K562 (cell line): ENCODE measurements around the gene SLC25A33. TPM values are rescaled to one million over a fixed set of nuclear protein-coding genes. Genes with fewer than 3 reads are reported as not detected.

Experiments used
- ATAC-seq: fragments of 200-7000 bp; cut with Tn5 transposase; 3 replicates; pipeline ENCODE4 v1.9.1; 2020; ENCODE audit warnings: moderate library complexity
- BruUV-seq: library from RNA; stranded (reverse); fragments of 400-500 nt; replicated peaks from 2 replicates; lab custom pipeline; 2021; lab: Mats Ljungman, UMichigan
- CTCF ChIA-PET: fragments of 300-600 bp; formaldehyde crosslinking; extraction: SDS; loops from one replicate; lab custom pipeline; 2021; ENCODE audit warnings: low intra/inter-chr PET ratio; lab: Yijun Ruan, JAX
- POLR2A ChIA-PET: fragments of 300-600, 350-650 bp; sonication (Branson Sonifier 250); formaldehyde crosslinking; extraction: SDS; loops from one replicate; lab custom pipeline; 2021; ENCODE audit warnings: antibody characterized with exemption, inconsistent platforms; lab: Yijun Ruan, JAX
- DNase-seq, 4 experiments: peaks; one replicate each; pipeline versions ENCODE4 v3.0.0 to v3.0.0-alpha.2; 2011 to 2018; ENCODE audit warnings: low spot score in 3 of 4, mixed read lengths in 3 of 4; ENCODE audit errors: extremely low read depth in 1 of 4
- FAIRE-seq: peaks from 2 replicates; lab custom pipeline; 2011; peaks lifted over from hg19 to GRCh38; lab: Jason Lieb, UNC
- H2AFZ ChIP-seq: 2 replicates; pipeline ENCODE4 v1.6.0; 2011; ENCODE audit warnings: low read depth, low read length, control low read depth, inconsistent platforms
- H3K27ac ChIP-seq: fragments of 200-600 bp; 3 replicates; pipeline ENCODE4 v1.8.0; 2011; ENCODE audit warnings: low read depth, mild to moderate bottlenecking, control low read depth, inconsistent platforms, low read length, moderate library complexity, mixed read lengths; ENCODE audit errors: extremely low read depth
- H3K27me3 ChIP-seq, 2 experiments: fragments of 300-600 bp in 1 of 2; 2 replicates in 1 of 2; 3 replicates in 1 of 2; pipeline versions ENCODE4 v1.6.0 to v1.8.0; 2011; ENCODE audit warnings: inconsistent platforms in 2 of 2, low read length in 2 of 2, mild to moderate bottlenecking in 1 of 2, mixed read lengths in 1 of 2, moderate library complexity in 1 of 2; ENCODE audit not compliant: control insufficient read depth in 2 of 2, insufficient read depth in 2 of 2
- H3K36me3 ChIP-seq: fragments of 300-600 bp; 3 replicates; pipeline ENCODE4 v1.8.0; 2011; ENCODE audit warnings: mild to moderate bottlenecking, low read length, inconsistent platforms; ENCODE audit not compliant: control insufficient read depth, insufficient read depth
- H3K4me1 ChIP-seq, 2 experiments: fragments of 200-600 bp in 1 of 2; replicated peaks in 1 of 2; 2 replicates in 1 of 2; 3 replicates in 1 of 2; pipeline versions ENCODE4 v1.5.1 to v1.8.0; 2011; ENCODE audit warnings: inconsistent platforms in 2 of 2, low read length in 2 of 2, mild to moderate bottlenecking in 1 of 2, mixed read lengths in 1 of 2, moderate library complexity in 1 of 2; ENCODE audit not compliant: control insufficient read depth in 2 of 2, insufficient read depth in 2 of 2
- H3K4me2 ChIP-seq: 2 replicates; pipeline ENCODE4 v1.6.1; 2011; ENCODE audit warnings: low read length, control low read depth, inconsistent platforms, mixed read lengths; ENCODE audit not compliant: insufficient read depth
- H3K4me3 ChIP-seq: fragments of 200-600 bp; sonication (generic), shearing (Covaris generic); 2 replicates; pipeline ENCODE4 v1.5.1; 2016; ENCODE audit warnings: control low read depth, inconsistent platforms
- H3K79me2 ChIP-seq: fragments of 200-600 bp; 3 replicates; pipeline ENCODE4 v1.8.0; 2011; ENCODE audit warnings: low read length, inconsistent platforms; ENCODE audit not compliant: control insufficient read depth, insufficient read depth
- H3K9ac ChIP-seq, 2 experiments: 2 replicates each; pipeline versions ENCODE4 v1.6.0 to v1.6.1; 2011; ENCODE audit warnings: low read depth in 2 of 2, low read length in 2 of 2, control low read depth in 1 of 2, inconsistent platforms in 1 of 2, mild to moderate bottlenecking in 1 of 2, mixed read lengths in 1 of 2; ENCODE audit not compliant: insufficient read depth in 1 of 2
- H3K9me1 ChIP-seq: one replicate; pipeline ENCODE4 v1.6.0; 2011; ENCODE audit warnings: inconsistent platforms, mild to moderate bottlenecking, low read length, moderate library complexity; ENCODE audit not compliant: control insufficient read depth, insufficient read depth
- H3K9me3 ChIP-seq: replicated peaks from 2 replicates; pipeline ENCODE4 v1.5.1; 2011; ENCODE audit warnings: low read depth, low read length, inconsistent platforms; ENCODE audit not compliant: control insufficient read depth, insufficient read depth
- H4K20me1 ChIP-seq: replicated peaks from 2 replicates; pipeline ENCODE4 v1.6.1; 2011; ENCODE audit warnings: low read length, inconsistent platforms, mixed read lengths; ENCODE audit not compliant: control insufficient read depth, insufficient read depth
- ARID3B ChIP-seq: fragments of 250-450 bp; sonication (Bioruptor Pico); IDR thresholded peaks from 2 replicates; pipeline ENCODE4 v1.4.0; 2020; ENCODE audit warnings: borderline replicate concordance
- ILF3 ChIP-seq: fragments of 450-650 bp; IDR thresholded peaks from 2 replicates; pipeline ENCODE4 v1.6.1; 2018; ENCODE audit warnings: antibody characterized with exemption, mild to moderate bottlenecking, moderate library complexity, borderline replicate concordance
- MLLT1 ChIP-seq, 2 experiments: fragments of 450-650 bp; IDR thresholded peaks; 2 replicates each; pipeline ENCODE4 v1.6.1; 2016
- MTA2 ChIP-seq: fragments of 450-650 bp; IDR thresholded peaks from 2 replicates; pipeline ENCODE4 v1.6.1; 2016; ENCODE audit warnings: low read depth
- NFIX ChIP-seq: fragments of 250-450 bp; sonication (Bioruptor Pico); IDR thresholded peaks from 2 replicates; pipeline ENCODE4 v1.4.0; 2020; ENCODE audit warnings: low read depth, mild to moderate bottlenecking, moderate library complexity
- NFRKB ChIP-seq: fragments of 450-650 bp; IDR thresholded peaks from 2 replicates; pipeline ENCODE4 v1.6.1; 2016; ENCODE audit warnings: low read depth
- NR2C1 ChIP-seq, 2 experiments: fragments of 450-650 bp; IDR thresholded peaks; 2 replicates each; pipeline ENCODE4 v1.6.1; 2017; ENCODE audit warnings: mild to moderate bottlenecking in 2 of 2, antibody characterized with exemption in 1 of 2, inconsistent platforms in 1 of 2, missing compliant biosample characterization in 1 of 2, missing genetic modification characterization in 1 of 2
- PATZ1 ChIP-seq: fragments of 250-450 bp; sonication (Bioruptor Pico); IDR thresholded peaks from 2 replicates; pipeline ENCODE4 v1.5.0; 2020; ENCODE audit warnings: mild to moderate bottlenecking, borderline replicate concordance
- RFX7 ChIP-seq: fragments of 250-450 bp; sonication (Bioruptor Pico); IDR thresholded peaks from 2 replicates; pipeline ENCODE4 v1.5.1; 2021; ENCODE audit warnings: mild to moderate bottlenecking
- SMARCC2 ChIP-seq: fragments of 450-650 bp; IDR thresholded peaks from 2 replicates; pipeline ENCODE4 v1.6.1; 2017; ENCODE audit warnings: antibody characterized with exemption, moderate library complexity, mild to moderate bottlenecking, low read depth
- SREBF2 ChIP-seq: sonication (generic); formaldehyde crosslinking; IDR thresholded peaks from 2 replicates; pipeline ENCODE4 v1.4.0; 2020; ENCODE audit warnings: mild to moderate bottlenecking, missing genetic modification reagents
- TBL1XR1 ChIP-seq, 2 experiments: IDR thresholded peaks; 2 replicates each; pipeline ENCODE4 v1.6.1; 2012; ENCODE audit warnings: improper control_type of control experiment in 2 of 2, low read length in 2 of 2, mild to moderate bottlenecking in 1 of 2
- THRAP3 ChIP-seq: fragments of 450-650 bp; IDR thresholded peaks from 2 replicates; pipeline ENCODE4 v1.6.1; 2016; ENCODE audit warnings: mild to moderate bottlenecking, inconsistent platforms, borderline replicate concordance
- ZBTB5 ChIP-seq: fragments of 450-650 bp; IDR thresholded peaks from 2 replicates; pipeline ENCODE4 v1.6.1; 2017; ENCODE audit warnings: antibody characterized with exemption
- ZNF23 ChIP-seq: fragments of 250-450 bp; sonication (Bioruptor Pico); IDR thresholded peaks from 2 replicates; pipeline ENCODE4 v1.4.0; 2020; ENCODE audit warnings: mild to moderate bottlenecking
- ZNF408 ChIP-seq: fragments of 250-450 bp; sonication (Bioruptor Pico); IDR thresholded peaks from 2 replicates; pipeline ENCODE4 v1.4.0; 2020; ENCODE audit warnings: low read depth, mild to moderate bottlenecking, moderate library complexity
- ZNF778 ChIP-seq: fragments of 450-650 bp; formaldehyde crosslinking; IDR thresholded peaks from 2 replicates; pipeline ENCODE4 v1.4.0; 2020; ENCODE audit warnings: mild to moderate bottlenecking, moderate library complexity
- WGBS: fragments of 100-300 bp; shearing (Covaris generic); methylation state at CpG from one replicate; pipeline ENCODE4 v1.1.6; 2016; ENCODE audit warnings: low coverage, mixed read lengths; ENCODE audit not compliant: insufficient coverage; ENCODE audit errors: missing lambda C conversion rate; 5-methylcytosine and 5-hydroxymethylcytosine counted together
- in situ Hi-C: fragments of 300-500 bp; cut with MboI; formaldehyde crosslinking; loops from 4 replicates; pipeline ENCODE4 v1.15.0; 2018; ENCODE audit warnings: inconsistent platforms, mixed read lengths
- intact Hi-C: fragments of 100-400 bp; cut with micrococcal nuclease; formaldehyde crosslinking; loops from 2 replicates; pipeline ENCODE4 v1.14.2; 2022
- polyA plus RNA-seq, 8 experiments: library from polyadenylated mRNA; depleted of rRNA in 4 of 8; stranded (reverse) in 5 of 8; unstranded in 3 of 8; fragments of >200 nt; fragmentation: Nextera tagmentation in 2 of 8; fragmentation: Illumina TruSeq in 1 of 8; extraction: Ambion mirVana in 2 of 8; extraction: Trizol in 1 of 8; gene quantifications; 2 replicates each; pipeline versions ENCODE4 v1.2.1 to v1.2.3, GENCODE V29; 2011 to 2014; ENCODE audit warnings: inconsistent platforms in 1 of 8, missing spikeins in 1 of 8
- total RNA-seq, 7 experiments: library from RNA; depleted of rRNA in 6 of 7; stranded (reverse); fragments of >200 nt in 6 of 7; fragmentation: Illumina TruSeq in 2 of 7; extraction: Trizol in 2 of 7; gene quantifications; 2 replicates each; pipeline versions ENCODE4 v1.2.1 to v1.2.3, GENCODE V29; 2011 to 2021; ENCODE audit warnings: low replicate concordance in 1 of 7

The SLC25A33 gene
- total and polyA plus RNA-seq, 9 of the 15 experiments (the other 6 are each of a cell fraction or from before 2014, with no cell fraction given) = 3.2 to 23.5 (median 17.5) TPM

GRCh38 chr1:9606948-9607347, 67.7 kb downstream of the SLC25A33 start:
- Histone ChIP-seq H3K79me2 (no peaks in the 10 kb centered on the region), H3K4me1 (peaks cover 0 to 14% of the 10 kb centered on the region in 2 experiments; a peak in 1 of 5 replicates), H3K9ac (no peak overlapping the region), H3K4me3 (no peak overlapping the region), H3K9me1 (peaks cover 3% of the 10 kb centered on the region), H3K4me2 (no peak overlapping the region), H3K27me3 (no peaks in the 10 kb centered on the region), H3K9me3 (no peaks in the 10 kb centered on the region), H2AFZ (no peak overlapping the region), H3K36me3 (peaks cover 97% of the 10 kb centered on the region; the same call in 2 of the 3 replicates), H4K20me1 (peaks cover under 1% of the 10 kb centered on the region; the same call in 1 of the 2 replicates), H3K27ac (no peak overlapping the region)
- FAIRE-seq (no peak), ATAC-seq (no peak), DNase-seq (no peak)
- no TSS peak for BruUV-seq
- ChIA-PET POLR2A (interaction anchor here (3.0 kb wide), 1 partner anchor 9 kb away, joined by 17 read pairs; no protein-coding TSS in a partner anchor), CTCF (no interaction called here)
- in situ Hi-C loops = no loop called here
- intact Hi-C loops = no loop called here
- 96% methylated on average over 9 of the region's 10 CpGs for WGBS
- TF ChIP-seq NFIX (CRISPR knock-in tag) (no peak), THRAP3 (no peak), MLLT1 (IDR thresholded peaks at IDR 0.05) (no peak), NR2C1 (IDR thresholded peaks at IDR 0.05) (no peak), NR2C1 (tag; IDR thresholded peaks at IDR 0.05) (no peak), SREBF2 (CRISPR knock-in tag) (no peak), NFRKB (no peak), ILF3 (no peak), SMARCC2 (no peak), TBL1XR1 (IDR thresholded peaks at IDR 0.05; ENCODE audit: low read length in 2 of 2) (no peak), ARID3B (no peak), ZBTB5 (no peak), ZNF23 (CRISPR knock-in tag) (no peak), ZNF408 (no peak), ZNF778 (CRISPR knock-in tag) (no peak), PATZ1 (no peak), MTA2 (no peak), RFX7 (no peak)
